Breast epithelium (tissue), 3 donors: ENCODE measurements around the gene XPA.

Experiments used
- POLR2A ChIP-seq: fragments of 450-650 bp; IDR thresholded peaks from one replicate; pipeline ENCODE4 v1.6.1; 2016; ENCODE audit warnings: antibody characterized with exemption, mild to moderate bottlenecking, moderate library complexity
- TF ChIP-seq, protein P1 (sequence below), 3 donors: fragments of 450-650 bp; IDR thresholded peaks; one replicate each; pipeline ENCODE4 v1.5.1; 2016 to 2017; ENCODE audit warnings: antibody characterized with exemption in 3 of 3, mild to moderate bottlenecking in 3 of 3, moderate library complexity in 3 of 3

DNA sequence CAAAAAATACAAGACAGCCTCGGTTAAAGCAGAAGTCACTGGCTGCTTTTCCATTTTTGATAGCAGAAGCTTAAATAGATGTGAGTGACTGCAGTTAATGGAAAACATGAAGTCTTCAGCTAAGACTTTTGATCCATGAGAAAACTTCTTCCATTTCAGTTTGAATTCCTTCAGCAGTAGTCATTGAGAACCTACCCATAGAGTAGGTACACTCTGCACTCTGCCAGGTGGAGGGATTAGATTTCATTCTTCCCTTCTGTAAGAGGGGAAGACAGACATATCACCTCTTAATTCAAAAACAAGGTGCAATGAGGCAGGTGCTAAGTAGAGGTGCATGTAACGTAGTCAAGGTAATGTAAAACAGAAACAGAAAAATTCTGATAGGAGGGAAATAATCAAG, 26.7 kb upstream of the XPA start:
- no peak for TF ChIP-seq POLR2A
- TF ChIP-seq, protein P1, sequence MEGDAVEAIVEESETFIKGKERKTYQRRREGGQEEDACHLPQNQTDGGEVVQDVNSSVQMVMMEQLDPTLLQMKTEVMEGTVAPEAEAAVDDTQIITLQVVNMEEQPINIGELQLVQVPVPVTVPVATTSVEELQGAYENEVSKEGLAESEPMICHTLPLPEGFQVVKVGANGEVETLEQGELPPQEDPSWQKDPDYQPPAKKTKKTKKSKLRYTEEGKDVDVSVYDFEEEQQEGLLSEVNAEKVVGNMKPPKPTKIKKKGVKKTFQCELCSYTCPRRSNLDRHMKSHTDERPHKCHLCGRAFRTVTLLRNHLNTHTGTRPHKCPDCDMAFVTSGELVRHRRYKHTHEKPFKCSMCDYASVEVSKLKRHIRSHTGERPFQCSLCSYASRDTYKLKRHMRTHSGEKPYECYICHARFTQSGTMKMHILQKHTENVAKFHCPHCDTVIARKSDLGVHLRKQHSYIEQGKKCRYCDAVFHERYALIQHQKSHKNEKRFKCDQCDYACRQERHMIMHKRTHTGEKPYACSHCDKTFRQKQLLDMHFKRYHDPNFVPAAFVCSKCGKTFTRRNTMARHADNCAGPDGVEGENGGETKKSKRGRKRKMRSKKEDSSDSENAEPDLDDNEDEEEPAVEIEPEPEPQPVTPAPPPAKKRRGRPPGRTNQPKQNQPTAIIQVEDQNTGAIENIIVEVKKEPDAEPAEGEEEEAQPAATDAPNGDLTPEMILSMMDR (IDR thresholded peaks at IDR 0.05): no peak
